CD4-positive, alpha-beta T cell (primary cell): ENCODE data around the gene ABHD17C. TPM values are rescaled to one million over a fixed set of nuclear protein-coding genes. Genes with fewer than 3 reads are reported as not detected.

Experiments used
- ATAC-seq: fragments of 200-7000 bp; cut with Tn5 transposase; one replicate; pipeline ENCODE4 v1.10.0; 2022; ENCODE audit warnings: mild to moderate bottlenecking; ENCODE audit not compliant: poor library complexity
- CTCF ChIA-PET: fragments of 350-600 bp; sonication (Branson Sonifier 250); formaldehyde crosslinking; loops from one replicate; lab custom pipeline; 2021; ENCODE audit warnings: antibody characterized with exemption, inconsistent platforms; lab: Charles Lee
- POLR2A ChIA-PET: fragments of 350-600 bp; sonication (Branson Sonifier 250); formaldehyde crosslinking; loops from one replicate; lab custom pipeline; 2021; ENCODE audit warnings: antibody characterized with exemption, inconsistent platforms; lab: Charles Lee
- DNase-seq, 14 experiments: peaks; one replicate each; pipeline ENCODE4 v3.0.0-alpha.2; 2013 to 2020; ENCODE audit warnings: mixed read lengths in 2 of 14
- H3K27ac ChIP-seq, 2 donors: one replicate each; pipeline versions ENCODE4 v1.5.1 to v1.7.0; 2013; ENCODE audit warnings: low read length in 2 of 2, low read depth in 1 of 2, mild to moderate bottlenecking in 1 of 2
- H3K27me3 ChIP-seq, 2 experiments: 1 replicate in 1 of 2; 2 replicates in 1 of 2; pipeline versions ENCODE4 v1.6.1 to v1.7.0; 2013; ENCODE audit warnings: low read length in 2 of 2, control low read depth in 1 of 2, mild to moderate bottlenecking in 1 of 2, moderate library complexity in 1 of 2; ENCODE audit not compliant: insufficient read depth in 2 of 2, control insufficient read depth in 1 of 2
- H3K36me3 ChIP-seq: one replicate; pipeline ENCODE4 v1.6.1; 2013; ENCODE audit warnings: low read length, control low read depth; ENCODE audit not compliant: insufficient read depth
- H3K4me1 ChIP-seq: one replicate; pipeline ENCODE4 v1.6.1; 2013; ENCODE audit warnings: low read length, control low read depth; ENCODE audit not compliant: insufficient read depth
- H3K4me3 ChIP-seq: one replicate; pipeline ENCODE4 v1.5.1; 2013; ENCODE audit warnings: mild to moderate bottlenecking, low read length, moderate library complexity
- H3K9me3 ChIP-seq, 2 experiments: 1 replicate in 1 of 2; 2 replicates in 1 of 2; pipeline versions ENCODE4 v1.6.1 to v1.7.0; 2013; ENCODE audit warnings: low read length in 2 of 2, mild to moderate bottlenecking in 2 of 2, control low read depth in 1 of 2, moderate library complexity in 1 of 2; ENCODE audit not compliant: control insufficient read depth in 1 of 2, insufficient read depth in 1 of 2
- H3K27ac Mint-ChIP-seq: one replicate; pipeline ENCODE4 v1.8.0; 2020; ENCODE audit warnings: mixed read lengths
- H3K27me3 Mint-ChIP-seq: one replicate; pipeline ENCODE4 v1.8.0; 2021; ENCODE audit warnings: mixed read lengths
- H3K36me3 Mint-ChIP-seq: one replicate; pipeline ENCODE4 v1.8.0; 2021; ENCODE audit warnings: low read depth, mixed read lengths
- H3K4me1 Mint-ChIP-seq: one replicate; pipeline ENCODE4 v1.8.0; 2021; ENCODE audit warnings: low read depth, mixed read lengths
- H3K4me3 Mint-ChIP-seq: one replicate; pipeline ENCODE4 v1.8.0; 2020; ENCODE audit warnings: mild to moderate bottlenecking, mixed read lengths
- H3K9me3 Mint-ChIP-seq: one replicate; pipeline ENCODE4 v1.8.0; 2020; ENCODE audit warnings: mixed read lengths
- CTCF ChIP-seq: fragments of 200-600 bp; IDR thresholded peaks from one replicate; pipeline ENCODE4 v1.8.0; 2022; ENCODE audit warnings: antibody characterized with exemption, mild to moderate bottlenecking
- intact Hi-C, 2 experiments: fragments of 100-400 bp; cut with DNase I in 1 of 2; cut with micrococcal nuclease in 1 of 2; formaldehyde crosslinking; loops; one replicate each; pipeline versions ENCODE4 v1.15.1 to v1.9.0; 2023 to 2025; cut with DNase I, micrococcal nuclease
- total RNA-seq, 174 experiments: library from RNA in 2 of 174; stranded (reverse) in 2 of 174; gene quantifications; one replicate each; pipeline ENCODE4 v1.2.3 and lab custom pipeline; 2021 to 2026

ABHD17C gene
- total RNA-seq, 2 experiments from 2014 or later, result 0.33 to 0.59 TPM

DNA sequence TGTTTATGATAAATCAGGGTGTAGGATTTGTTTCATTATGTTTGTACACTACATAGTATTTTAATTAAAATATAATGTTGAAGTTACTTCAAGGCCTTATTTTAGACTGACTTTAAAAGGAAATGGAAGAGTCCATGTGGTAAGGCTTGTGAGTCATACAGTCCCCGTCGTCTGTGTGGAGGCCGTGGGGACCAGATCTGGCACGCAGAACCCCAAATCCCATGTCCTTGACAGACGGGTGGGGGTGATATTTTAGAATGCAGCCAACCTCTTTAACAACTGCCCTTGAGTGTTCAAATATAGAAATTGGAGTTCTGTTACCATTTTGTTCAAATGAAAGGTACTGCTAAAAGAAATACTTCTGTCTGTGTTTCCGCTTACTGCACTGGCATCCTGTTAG, 35.8 kb downstream of the ABHD17C start:
- no peak for ATAC-seq

GRCh38 chr15:80732167-80732566, 37.1 kb downstream of the ABHD17C start:
- no peaks in the 10 kb centered on the region for H3K36me3 ChIP-seq
- H3K27ac Mint-ChIP-seq, result no peak overlapping the region
- no peaks in the 10 kb centered on the region for H3K27me3 ChIP-seq
- H3K27me3 Mint-ChIP-seq, result no peaks in the 10 kb centered on the region
- H3K4me1 ChIP-seq, result no peaks in the 10 kb centered on the region
- DNase-seq (no peak), ATAC-seq (no peak)
- CTCF ChIA-PET, result interaction anchor here (0.5 kb wide), 1 partner anchor 1057 kb away, joined by 3 read pairs; no protein-coding TSS in a partner anchor
- intact Hi-C loops, result no loop called here
- no peaks in the 10 kb centered on the region for H3K9me3 ChIP-seq
- H3K27ac ChIP-seq, result no peak overlapping the region
- no peaks in the 10 kb centered on the region for H3K36me3 Mint-ChIP-seq
- no peaks in the 10 kb centered on the region for H3K4me1 Mint-ChIP-seq
- H3K4me3 Mint-ChIP-seq, result no peak overlapping the region
- no peak overlapping the region for H3K4me3 ChIP-seq
- H3K9me3 Mint-ChIP-seq, result no peaks in the 10 kb centered on the region
- TF ChIP-seq CTCF, result no peak
- POLR2A ChIA-PET, result no interaction called here

More for the DNA sequence above, 35.8 kb downstream of the ABHD17C start:
- Mint-ChIP-seq H3K4me3 (no peak overlapping the region), H3K27ac (no peak overlapping the region), H3K4me1 (no peaks in the 10 kb centered on the region), H3K27me3 (no peaks in the 10 kb centered on the region), H3K9me3 (no peaks in the 10 kb centered on the region), H3K36me3 (no peaks in the 10 kb centered on the region)
- no peaks in the 10 kb centered on the region for H3K27me3 ChIP-seq
- H3K4me3 ChIP-seq, result no peak overlapping the region
- H3K27ac ChIP-seq, result no peak overlapping the region
- DNase-seq, result no peak
- ChIA-PET CTCF (no interaction called here), POLR2A (no interaction called here)
- no peaks in the 10 kb centered on the region for H3K4me1 ChIP-seq
- no peak for TF ChIP-seq CTCF
- intact Hi-C loops, result no loop called here
- H3K36me3 ChIP-seq, result no peaks in the 10 kb centered on the region
- peaks cover 0 to 7% of the 10 kb centered on the region in 2 experiments for H3K9me3 ChIP-seq

GRCh38 chr15:80732818-80733217, 37.7 kb downstream of the ABHD17C start:
- Histone ChIP-seq H3K4me1 (no peaks in the 10 kb centered on the region), H3K36me3 (no peaks in the 10 kb centered on the region), H3K27ac (no peak overlapping the region), H3K27me3 (no peaks in the 10 kb centered on the region), H3K9me3 (no peaks in the 10 kb centered on the region), H3K4me3 (no peak overlapping the region)
- Mint-ChIP-seq H3K27me3 (no peaks in the 10 kb centered on the region), H3K9me3 (no peaks in the 10 kb centered on the region), H3K4me1 (no peaks in the 10 kb centered on the region), H3K4me3 (no peak overlapping the region), H3K36me3 (no peaks in the 10 kb centered on the region), H3K27ac (no peak overlapping the region)
- ChIA-PET CTCF (no interaction called here), POLR2A (no interaction called here)
- intact Hi-C loops, result no loop called here
- DNase-seq (no peak), ATAC-seq (no peak)
- TF ChIP-seq CTCF, result no peak
